GM21619 (cell line): Measurements from ENCODE around the gene MACF1.

ENCODE experiments used
- ATAC-seq: cut with Tn5 transposase; IDR thresholded peaks from one replicate; pipeline ENCODE4 v1.9.1; 2021; ENCODE audit not compliant: unreplicated experiment

The MACF1 gene

DNA sequence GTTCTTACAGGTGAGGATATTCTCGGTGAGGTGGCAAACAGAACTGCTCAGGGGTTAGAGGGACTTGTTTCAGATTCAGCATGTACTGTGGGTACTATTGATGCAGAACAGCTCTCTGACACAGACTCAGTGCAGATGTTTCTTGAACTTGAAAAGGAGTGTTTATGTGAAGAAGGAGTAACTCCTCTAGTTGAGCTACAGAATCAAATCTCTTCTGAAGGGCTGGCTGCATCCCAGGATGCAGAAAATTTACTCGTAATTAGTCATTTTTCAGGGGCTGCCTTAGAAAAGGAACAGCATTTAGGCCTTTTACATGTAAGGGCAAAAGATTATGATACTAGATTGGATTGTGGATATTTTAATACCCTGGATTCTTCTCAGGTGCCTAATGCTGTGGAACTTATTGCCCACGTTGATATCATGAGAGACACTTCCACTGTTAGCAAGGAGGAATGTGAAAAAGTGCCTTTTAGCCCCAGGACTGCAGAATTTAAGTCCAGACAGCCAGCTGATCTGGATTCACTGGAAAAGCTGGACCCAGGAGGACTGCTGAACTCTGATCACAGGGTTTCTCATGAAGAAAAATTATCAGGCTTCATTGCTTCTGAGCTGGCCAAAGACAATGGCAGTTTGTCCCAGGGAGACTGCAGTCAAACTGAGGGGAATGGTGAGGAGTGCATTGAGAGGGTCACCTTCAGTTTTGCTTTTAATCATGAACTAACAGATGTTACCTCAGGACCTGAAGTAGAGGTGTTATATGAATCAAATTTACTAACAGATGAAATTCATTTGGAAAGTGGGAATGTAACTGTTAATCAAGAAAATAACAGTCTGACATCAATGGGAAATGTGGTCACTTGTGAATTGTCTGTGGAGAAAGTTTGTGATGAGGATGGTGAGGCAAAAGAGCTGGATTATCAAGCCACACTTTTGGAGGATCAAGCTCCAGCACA lies 207.3 kb downstream of the MACF1 start:
- ATAC-seq = no peak

DNA sequence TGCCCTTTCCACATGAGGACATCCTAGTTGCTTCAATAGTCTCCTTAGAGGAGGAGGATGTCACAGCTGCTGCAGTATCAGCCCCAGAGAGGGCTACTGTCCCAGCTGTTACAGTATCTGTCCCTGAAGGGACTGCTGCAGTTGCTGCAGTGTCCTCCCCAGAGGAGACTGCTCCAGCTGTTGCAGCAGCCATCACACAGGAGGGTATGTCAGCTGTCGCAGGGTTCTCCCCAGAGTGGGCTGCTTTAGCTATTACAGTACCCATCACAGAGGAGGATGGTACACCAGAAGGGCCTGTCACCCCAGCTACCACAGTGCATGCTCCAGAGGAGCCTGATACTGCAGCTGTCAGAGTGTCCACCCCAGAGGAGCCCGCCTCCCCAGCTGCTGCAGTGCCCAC lies 208.4 kb downstream of the MACF1 start:
- no peak for ATAC-seq

DNA sequence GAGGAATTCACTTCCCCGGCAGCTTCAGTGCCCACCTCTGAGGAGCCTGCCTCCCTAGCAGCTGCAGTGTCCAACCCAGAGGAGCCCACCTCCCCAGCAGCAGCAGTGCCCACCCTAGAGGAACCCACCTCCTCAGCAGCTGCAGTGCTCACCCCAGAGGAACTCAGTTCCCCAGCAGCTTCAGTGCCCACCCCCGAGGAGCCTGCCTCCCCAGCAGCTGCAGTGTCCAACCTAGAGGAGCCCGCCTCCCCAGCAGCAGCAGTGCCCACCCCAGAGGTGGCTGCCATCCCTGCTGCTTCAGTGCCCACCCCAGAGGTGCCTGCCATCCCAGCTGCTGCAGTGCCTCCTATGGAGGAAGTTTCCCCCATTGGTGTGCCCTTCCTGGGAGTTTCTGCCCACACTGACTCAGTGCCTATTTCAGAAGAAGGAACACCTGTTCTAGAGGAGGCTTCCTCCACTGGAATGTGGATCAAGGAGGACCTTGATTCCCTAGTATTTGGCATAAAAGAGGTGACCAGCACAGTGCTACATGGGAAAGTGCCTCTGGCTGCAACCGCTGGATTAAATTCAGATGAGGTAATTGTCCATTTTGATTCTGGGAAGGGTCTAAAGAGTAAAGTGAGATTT lies 209.5 kb downstream of the MACF1 start:
- ATAC-seq = no peak

DNA sequence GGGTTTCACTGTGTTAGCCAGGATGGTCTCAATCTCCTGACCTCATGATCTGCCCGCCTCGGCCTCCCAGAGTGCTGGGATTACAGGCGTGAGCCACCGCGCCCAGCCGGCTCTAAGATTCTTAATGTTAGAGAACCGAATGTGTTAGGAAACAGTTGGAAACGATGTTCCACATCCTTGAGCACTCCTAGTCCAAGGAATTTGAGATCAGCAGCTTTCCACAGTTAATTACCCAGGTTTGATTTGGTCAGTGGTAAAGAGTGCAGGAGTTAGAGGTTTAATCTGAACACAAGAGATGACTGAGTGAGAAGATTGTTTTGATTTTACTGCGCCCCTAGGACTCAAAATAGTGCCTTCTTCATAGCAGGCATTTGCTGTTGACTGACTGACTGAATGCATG lies 211.1 kb downstream of the MACF1 start:
- ATAC-seq = no peak

DNA sequence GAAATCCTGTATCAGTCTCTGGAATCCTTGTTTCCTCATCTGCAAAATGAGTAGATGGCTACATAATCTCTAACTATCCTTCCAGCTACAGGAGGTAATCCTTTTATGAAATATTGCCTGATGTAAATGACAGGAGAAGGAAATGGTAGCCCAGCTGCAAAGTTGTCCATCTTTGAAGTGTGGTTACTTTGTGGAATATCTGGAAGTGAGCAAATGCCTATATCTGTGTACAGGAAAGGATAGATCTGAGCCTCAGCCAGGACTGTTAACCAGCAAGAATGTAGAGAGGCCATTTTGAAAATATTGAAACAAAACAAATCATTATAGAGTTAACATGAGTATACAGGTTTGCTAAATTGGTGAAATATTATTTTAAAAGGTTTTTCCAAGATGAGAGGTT lies 212.1 kb downstream of the MACF1 start:
- ATAC-seq = no peak

DNA sequence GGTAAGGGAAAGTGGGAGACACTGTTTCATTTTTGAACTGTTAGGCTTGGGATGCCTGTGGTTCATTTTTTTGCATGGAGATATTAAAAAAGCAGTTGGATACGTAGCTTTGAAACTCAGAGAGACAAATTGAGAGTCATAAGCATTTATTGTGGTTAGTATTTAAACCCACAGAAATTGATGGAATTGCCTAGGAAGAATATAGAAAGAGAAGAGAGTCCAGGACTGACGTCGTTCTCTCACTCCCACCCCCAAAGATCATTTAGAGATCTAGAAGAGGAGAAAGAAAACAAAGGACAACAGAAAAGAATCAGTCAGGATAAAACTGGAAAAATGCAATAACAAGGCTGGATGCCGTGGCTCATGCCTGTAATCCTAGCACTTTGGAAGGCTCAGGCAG lies 213.7 kb downstream of the MACF1 start:
- no peak for ATAC-seq

DNA sequence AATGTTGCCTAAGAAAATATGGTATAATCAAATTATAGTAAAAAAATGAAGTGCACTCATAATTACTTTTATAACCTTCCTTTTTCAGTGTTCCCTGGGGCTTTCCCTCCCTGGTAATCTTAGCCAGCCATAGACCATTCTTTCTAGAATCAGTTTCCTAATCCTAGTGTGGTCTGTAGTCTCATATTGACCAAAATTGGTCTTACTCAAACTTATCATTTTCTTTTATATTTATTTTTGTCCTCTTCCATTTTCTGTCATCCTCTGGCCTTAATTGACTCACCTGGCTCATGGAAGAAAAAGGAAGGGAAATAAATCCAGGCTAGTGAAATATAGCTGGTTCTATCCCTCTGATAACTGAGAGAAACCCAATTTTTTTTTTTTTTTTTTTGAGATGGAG lies 216.0 kb downstream of the MACF1 start:
- no peak for ATAC-seq

DNA sequence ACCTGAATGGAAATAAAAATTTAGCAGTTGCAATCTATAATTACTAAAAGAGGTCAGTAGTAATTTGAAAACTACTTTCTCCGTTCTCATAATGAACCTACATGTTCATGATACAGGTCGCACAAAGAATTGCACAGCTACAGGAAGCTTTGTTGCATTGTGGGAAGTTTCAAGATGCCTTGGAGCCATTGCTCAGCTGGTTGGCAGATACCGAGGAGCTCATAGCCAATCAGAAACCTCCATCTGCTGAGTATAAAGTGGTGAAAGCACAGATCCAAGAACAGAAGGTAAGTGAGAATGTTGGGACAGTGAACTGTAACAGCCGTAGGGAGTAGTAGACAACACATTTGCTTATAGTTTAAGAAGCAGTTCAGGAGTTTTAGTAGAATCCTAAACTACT lies 218.1 kb downstream of the MACF1 start:
- no peak for ATAC-seq

DNA sequence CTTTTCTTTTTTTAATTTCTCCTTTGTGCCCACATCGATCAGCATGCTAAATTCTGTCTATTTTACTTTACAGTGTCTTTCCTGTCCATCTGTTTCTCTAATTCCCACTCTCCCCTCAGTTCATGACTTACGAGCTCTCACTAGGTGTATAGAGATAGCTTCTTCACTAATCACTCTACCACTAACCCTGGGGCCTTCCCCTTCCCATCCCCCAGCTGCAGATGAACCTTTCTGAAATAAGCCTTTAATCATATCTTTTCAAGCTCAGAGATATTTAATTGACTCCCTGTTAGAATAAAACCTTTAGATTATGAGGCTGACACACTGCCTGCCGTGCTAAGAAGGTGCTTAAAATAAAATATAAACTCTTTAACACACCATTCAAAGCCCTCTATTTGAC lies 220.7 kb downstream of the MACF1 start:
- no peak for ATAC-seq

DNA sequence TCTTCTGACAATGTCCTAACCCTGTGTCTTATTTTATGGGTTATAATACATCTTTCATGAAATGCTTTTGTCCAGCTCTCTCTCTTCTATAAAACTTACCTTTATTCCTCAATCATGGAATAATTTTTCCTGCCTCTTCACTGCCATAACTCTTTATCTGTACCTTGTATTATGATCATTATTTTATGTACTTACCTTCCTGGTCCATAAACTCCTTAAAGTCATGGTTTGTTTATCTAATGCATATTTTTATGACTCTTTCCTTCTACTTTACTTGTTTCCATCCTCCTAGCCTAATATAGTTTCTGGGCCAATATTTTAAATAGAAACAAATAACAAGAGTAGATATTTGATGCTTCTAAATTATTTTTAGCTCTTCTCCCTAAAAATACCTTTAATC lies 221.1 kb downstream of the MACF1 start:
- ATAC-seq = no peak

DNA sequence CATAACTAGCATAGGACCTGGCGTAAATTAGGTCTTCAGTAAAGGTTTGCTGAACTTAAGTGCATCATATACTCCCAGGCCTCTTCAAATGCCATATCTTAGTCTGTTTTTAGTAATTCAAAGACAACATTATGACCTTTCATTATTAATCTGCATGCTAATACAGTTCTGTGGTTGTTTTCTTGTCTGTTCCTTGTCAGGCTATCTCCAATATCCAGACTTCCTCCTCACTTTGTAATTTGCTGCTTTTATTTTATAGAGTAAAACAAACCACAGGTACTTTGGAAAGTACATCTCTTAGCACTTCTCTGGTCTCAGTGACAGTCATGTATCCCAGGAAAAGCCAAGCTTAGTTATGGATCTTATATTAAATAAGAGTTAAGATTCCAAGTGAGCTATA lies 221.9 kb downstream of the MACF1 start:
- ATAC-seq = no peak

DNA sequence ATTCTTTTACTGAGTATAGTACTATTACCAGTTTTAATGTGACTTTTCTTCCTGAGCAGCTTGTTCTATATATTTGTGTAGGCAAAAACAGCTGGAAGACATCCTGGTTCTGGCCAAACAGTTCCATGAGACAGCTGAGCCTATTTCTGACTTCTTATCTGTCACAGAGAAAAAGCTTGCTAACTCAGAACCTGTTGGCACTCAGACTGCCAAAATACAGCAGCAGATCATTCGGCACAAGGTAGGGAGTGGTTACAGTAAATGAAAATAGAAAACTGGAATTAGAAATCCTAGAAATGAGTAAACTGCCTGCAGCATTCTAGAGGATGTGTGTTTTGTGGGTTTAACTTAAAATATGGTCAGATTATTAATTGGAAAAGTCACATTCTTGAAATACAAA lies 222.9 kb downstream of the MACF1 start:
- ATAC-seq = no peak

DNA sequence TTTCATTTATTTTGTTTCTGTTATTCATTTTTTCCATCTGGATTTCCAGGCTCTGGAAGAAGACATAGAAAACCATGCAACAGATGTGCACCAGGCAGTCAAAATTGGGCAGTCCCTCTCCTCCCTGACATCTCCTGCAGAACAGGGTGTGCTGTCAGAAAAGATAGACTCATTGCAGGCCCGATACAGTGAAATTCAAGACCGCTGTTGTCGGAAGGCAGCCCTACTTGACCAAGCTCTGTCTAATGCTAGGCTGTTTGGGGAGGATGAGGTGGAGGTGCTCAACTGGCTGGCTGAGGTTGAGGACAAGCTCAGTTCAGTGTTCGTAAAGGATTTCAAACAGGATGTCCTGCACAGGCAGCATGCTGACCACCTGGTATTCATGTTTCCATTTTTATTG lies 223.4 kb downstream of the MACF1 start:
- ATAC-seq = no peak

DNA sequence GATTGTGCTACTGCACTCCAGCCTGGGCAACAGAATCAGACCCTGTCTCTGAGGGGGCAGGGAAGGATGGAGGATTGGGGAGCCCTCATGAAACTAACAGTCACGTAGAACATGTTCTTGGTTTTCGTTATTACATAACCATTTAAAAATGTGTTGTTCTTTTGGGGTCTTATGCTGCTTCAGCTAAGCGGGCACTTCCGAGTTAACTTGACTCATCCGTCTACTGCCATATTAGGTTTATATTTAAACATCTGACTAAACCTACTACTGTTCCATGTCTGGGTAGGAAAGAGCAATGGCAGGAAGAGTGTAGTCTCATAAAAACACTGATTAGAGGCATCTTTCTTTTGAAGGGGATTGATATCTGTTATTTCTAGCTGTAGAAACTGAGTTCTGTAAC lies 227.4 kb downstream of the MACF1 start:
- ATAC-seq = no peak

DNA sequence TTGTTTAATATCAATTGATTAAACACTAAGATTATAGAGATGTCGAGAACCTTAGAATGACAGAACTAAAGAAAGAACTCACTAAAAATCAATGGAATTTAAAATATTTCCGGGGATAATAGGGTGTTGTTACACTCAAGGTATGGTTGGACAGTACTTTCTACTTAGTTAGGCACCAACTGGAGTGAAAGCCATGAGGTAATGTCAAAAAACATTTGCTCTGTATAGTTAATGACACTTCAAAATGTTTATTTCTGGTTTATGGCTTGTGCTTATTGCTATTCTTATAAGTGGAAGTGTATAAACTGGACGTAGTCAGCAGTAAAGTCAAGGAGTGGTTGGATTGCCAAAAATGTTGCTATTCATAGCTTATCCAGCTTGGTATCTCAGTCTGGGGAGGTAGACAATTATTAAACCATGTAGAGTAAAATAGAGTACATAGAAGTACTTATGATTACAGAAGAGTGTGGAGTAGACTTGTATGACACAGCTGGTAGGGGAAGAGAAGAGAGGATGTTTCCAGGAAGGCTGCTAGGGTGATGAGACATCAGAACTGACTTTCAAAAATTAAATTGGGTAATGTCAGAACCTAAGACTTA lies 230.4 kb downstream of the MACF1 start:
- ATAC-seq = no peak

DNA sequence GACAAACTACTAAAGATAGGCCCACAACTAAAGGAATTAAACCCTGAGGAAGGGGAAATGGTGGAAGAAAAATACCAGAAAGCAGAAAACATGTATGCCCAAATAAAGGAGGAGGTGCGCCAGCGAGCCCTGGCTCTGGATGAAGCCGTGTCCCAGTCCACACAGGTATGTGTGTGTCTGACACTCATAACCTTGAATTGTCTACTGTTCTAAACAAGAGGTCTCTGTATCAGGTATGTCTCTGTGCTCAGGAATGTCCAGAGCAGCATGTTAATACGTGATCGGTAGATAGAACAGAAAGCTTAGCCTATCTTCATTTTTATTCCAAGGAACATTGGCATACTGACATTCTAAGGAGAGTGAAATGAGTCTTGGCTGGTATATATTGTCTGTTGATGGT lies 231.1 kb downstream of the MACF1 start:
- no peak for ATAC-seq

DNA sequence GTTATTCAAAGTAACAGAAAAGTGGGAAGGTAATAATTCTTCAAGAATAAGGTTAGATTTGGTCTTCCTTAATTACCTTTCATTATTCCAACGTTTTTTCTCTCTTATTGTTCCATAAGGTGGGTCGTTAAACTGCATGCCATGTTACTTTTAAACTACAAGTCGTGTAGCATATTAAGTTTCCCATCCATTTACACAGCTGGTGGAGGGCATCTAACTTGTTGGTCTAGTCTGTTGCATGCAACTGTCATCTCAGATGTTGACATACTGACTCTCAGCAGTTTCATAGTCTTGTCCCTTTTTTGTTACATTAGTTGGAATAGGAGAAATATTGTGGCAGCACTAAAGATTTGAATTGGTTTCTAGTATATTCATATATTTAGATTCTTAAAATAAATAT lies 232.3 kb downstream of the MACF1 start:
- no peak for ATAC-seq

DNA sequence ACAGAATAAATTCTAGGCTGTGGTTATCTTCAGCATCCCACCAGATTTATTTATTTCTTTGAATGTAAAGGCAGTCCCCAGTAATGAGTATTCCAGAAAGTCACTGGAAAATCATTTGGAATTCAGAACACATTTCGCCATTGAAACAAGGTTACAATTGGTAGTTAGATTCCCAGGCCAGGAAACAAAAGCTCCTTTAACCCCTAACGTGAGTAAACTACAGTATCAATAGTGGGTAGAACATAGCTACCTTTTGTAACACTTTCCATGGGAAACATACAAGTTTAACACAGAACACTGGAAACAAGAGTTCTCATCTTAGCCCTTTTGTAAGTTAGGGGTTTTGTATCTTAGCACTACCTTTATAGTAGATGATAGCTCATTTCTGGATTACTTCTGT lies 233.5 kb downstream of the MACF1 start:
- ATAC-seq = no peak

DNA sequence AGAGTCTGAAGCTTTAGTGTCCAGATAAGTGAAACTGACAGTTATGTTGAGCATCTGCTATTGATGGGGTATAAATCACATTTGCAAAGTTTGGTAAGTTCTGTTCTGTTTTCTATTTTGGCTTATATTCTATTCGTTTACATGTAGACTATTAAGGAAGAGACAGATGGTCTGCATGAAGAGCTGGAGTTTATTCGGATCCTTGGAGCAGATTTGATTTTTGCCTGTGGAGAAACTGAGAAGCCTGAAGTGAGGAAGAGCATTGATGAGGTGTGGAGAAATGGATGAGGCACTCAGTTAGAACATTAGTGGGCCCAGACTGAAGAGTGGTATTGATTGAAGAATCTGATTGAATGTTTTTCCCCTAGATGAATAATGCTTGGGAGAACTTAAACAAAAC lies 236.4 kb downstream of the MACF1 start:
- no peak for ATAC-seq

DNA sequence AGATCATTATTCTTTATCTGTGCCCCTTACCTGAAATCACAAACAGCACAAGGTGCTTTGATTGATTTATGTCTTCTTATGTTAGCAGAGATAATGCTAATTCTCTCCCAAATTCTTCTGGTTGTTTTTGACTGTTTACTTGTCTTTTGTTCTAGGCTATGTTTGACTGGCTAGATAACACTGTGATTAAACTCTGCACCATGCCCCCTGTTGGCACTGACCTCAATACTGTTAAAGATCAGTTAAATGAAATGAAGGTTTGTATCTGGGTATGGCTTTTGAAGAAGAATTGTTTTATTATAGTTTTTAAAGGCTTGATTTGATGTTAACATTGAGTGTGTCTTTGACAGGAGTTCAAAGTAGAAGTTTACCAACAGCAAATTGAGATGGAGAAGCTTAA lies 237.3 kb downstream of the MACF1 start:
- ATAC-seq = no peak

DNA sequence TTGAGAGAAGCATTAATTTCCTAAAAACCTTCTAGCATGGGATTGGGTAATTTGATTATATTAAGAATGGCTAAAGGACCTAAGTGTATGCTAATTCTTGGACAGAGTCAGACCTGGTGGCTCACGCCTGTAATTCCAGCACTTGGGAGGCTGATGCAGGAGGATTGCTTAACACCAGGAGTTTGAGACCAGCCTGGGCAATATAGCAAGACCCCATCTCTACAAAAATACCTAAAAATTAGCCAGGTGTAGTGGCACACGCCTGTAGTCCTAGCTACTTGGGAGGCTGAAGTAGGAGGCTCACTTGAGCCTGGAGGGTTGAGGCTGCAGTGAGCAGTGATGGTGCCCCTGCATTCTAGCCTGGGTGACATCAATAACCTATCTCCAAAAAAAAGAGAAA lies 241.1 kb downstream of the MACF1 start:
- ATAC-seq = no peak

DNA sequence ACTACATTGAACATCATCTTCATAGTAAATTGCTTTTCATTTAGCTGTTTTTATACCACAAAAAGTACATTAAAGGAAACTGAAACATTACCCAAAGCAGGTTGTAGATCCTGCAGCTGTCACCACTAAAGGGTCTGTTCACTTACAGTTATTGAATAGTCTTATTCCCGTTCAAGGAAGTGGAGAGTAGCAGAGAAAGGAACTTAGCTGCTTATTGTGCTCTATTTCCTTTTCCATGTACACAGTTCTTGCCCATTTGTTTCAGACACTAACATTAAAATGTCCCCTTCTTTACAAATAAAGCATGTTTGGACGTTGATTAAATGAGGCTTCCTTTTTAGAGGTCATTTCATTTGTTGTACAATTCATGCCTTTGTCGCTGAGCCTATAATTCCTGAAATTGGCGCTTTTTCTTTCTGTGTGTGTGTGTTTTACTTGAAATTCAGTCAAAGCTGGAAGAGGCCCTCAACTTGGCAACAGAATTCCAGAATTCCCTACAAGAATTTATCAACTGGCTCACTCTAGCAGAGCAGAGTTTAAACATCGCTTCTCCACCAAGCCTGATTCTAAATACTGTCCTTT lies 242.6 kb downstream of the MACF1 start:
- ATAC-seq = no peak
